GM12801 (cell line): ENCODE data around the gene TSSK6.

ENCODE experiments used
- CTCF ChIP-seq: IDR thresholded peaks from one replicate; pipeline ENCODE4 v1.5.1; 2011; ENCODE audit warnings: control low read depth; ENCODE audit not compliant: insufficient read length; ENCODE audit errors: extremely low read depth

Gene TSSK6

GRCh38 chr19:19485998-19486290 is 29.4 kb downstream of the TSSK6 start:
- TF ChIP-seq CTCF, result no peak

GRCh38 chr19:19485161-19485997 is 30.0 kb downstream of the TSSK6 start:
- no peak for TF ChIP-seq CTCF

GRCh38 chr19:19482809-19483596 is 32.3 kb downstream of the TSSK6 start:
- no peak for TF ChIP-seq CTCF

- TF ChIP-seq CTCF, result no peak
Measured at GRCh38 chr19:19480688-19481087, 34.7 kb downstream of the TSSK6 start.

GRCh38 chr19:19477705-19478383 is 37.5 kb downstream of the TSSK6 start:
- no peak for TF ChIP-seq CTCF

- TF ChIP-seq CTCF, result no peak
Measured at GRCh38 chr19:19475849-19476828, 39.2 kb downstream of the TSSK6 start.
